HEK293 (cell line): ENCODE measurements around the gene YPEL5.

Experiments
- CTCF ChIA-PET: fragments of 350-600 bp; formaldehyde crosslinking; extraction: SDS; loops from one replicate; lab custom pipeline; 2021; ENCODE audit warnings: antibody characterized with exemption; lab: Yijun Ruan, JAX
- POLR2A ChIA-PET: fragments of 300-600 bp; formaldehyde crosslinking; extraction: SDS; loops from one replicate; lab custom pipeline; 2020; ENCODE audit warnings: antibody characterized with exemption, inconsistent platforms; lab: Yijun Ruan, JAX
- H3K27ac ChIP-seq: fragments of 200-500 bp; sonication (Bioruptor generic); 2 replicates; pipeline ENCODE4 v1.5.1; 2014; ENCODE audit warnings: low read depth, low read length, control low read depth, inconsistent platforms; ENCODE audit errors: extremely low read depth
- H3K36me3 ChIP-seq, 2 experiments: fragments of 200-500 bp in 1 of 2; sonication (Bioruptor generic) in 1 of 2; 1 replicate in 1 of 2; 2 replicates in 1 of 2; pipeline ENCODE4 v1.5.1; 2014 to 2017; ENCODE audit warnings: inconsistent platforms in 2 of 2, low read length in 2 of 2; ENCODE audit not compliant: control insufficient read depth in 2 of 2, insufficient read depth in 1 of 2
- H3K4me1 ChIP-seq: fragments of 200-500 bp; sonication (Bioruptor generic); 2 replicates; pipeline ENCODE4 v1.5.1; 2014; ENCODE audit warnings: mild to moderate bottlenecking, low read length, inconsistent platforms; ENCODE audit not compliant: control insufficient read depth, insufficient read depth
- H3K4me3 ChIP-seq: 2 replicates; pipeline ENCODE4 v1.5.1; 2011; ENCODE audit warnings: low read depth, mild to moderate bottlenecking, control low read depth, low read length, moderate library complexity
- H3K9me3 ChIP-seq: fragments of 200-500 bp; sonication (Bioruptor generic); 2 replicates; pipeline ENCODE4 v1.5.1; 2014; ENCODE audit warnings: low read depth, low read length, inconsistent platforms; ENCODE audit not compliant: control insufficient read depth, insufficient read depth
- CTCF ChIP-seq: fragments of 450-650 bp; formaldehyde crosslinking; IDR thresholded peaks from 2 replicates; pipeline ENCODE4 v1.5.1; 2016; ENCODE audit warnings: missing biosample characterization, missing genetic modification characterization
- KLF9 ChIP-seq: fragments of 450-650 bp; formaldehyde crosslinking; IDR thresholded peaks from 2 replicates; pipeline ENCODE4 v1.5.1; 2016; ENCODE audit warnings: missing biosample characterization, missing genetic modification characterization, low read depth
- PRDM2 ChIP-seq: fragments of 450-650 bp; formaldehyde crosslinking; IDR thresholded peaks from 2 replicates; pipeline ENCODE4 v1.5.1; 2016; ENCODE audit warnings: missing biosample characterization, missing genetic modification characterization, borderline replicate concordance
- ZFP41 ChIP-seq: fragments of 450-650 bp; formaldehyde crosslinking; IDR thresholded peaks from 2 replicates; pipeline ENCODE4 v1.5.1; 2016; ENCODE audit warnings: missing biosample characterization, missing genetic modification characterization, borderline replicate concordance
- ZNF132 ChIP-seq: fragments of 450-650 bp; formaldehyde crosslinking; IDR thresholded peaks from 2 replicates; pipeline ENCODE4 v1.5.1; 2017; ENCODE audit warnings: missing biosample characterization, missing genetic modification characterization, borderline replicate concordance
- ZNF202 ChIP-seq: fragments of 450-650 bp; formaldehyde crosslinking; IDR thresholded peaks from 2 replicates; pipeline ENCODE4 v1.5.1; 2016; ENCODE audit warnings: missing biosample characterization, missing genetic modification characterization, borderline replicate concordance
- ZNF366 ChIP-seq: fragments of 450-650 bp; formaldehyde crosslinking; conservative IDR thresholded peaks from 2 replicates; pipeline ENCODE4 v1.5.1; 2016; ENCODE audit warnings: missing biosample characterization, missing genetic modification characterization
- ZNF426 ChIP-seq: fragments of 450-650 bp; formaldehyde crosslinking; IDR thresholded peaks from 2 replicates; pipeline ENCODE4 v1.5.1; 2017; ENCODE audit warnings: missing biosample characterization, missing genetic modification characterization, mild to moderate bottlenecking, inconsistent platforms, moderate library complexity
- ZNF544 ChIP-seq: fragments of 450-650 bp; formaldehyde crosslinking; IDR thresholded peaks from 2 replicates; pipeline ENCODE4 v1.5.0; 2017; ENCODE audit warnings: missing biosample characterization, missing genetic modification characterization
- ZNF629 ChIP-seq: fragments of 450-650 bp; formaldehyde crosslinking; IDR thresholded peaks from 2 replicates; pipeline ENCODE4 v1.5.1; 2017; ENCODE audit warnings: missing biosample characterization, missing genetic modification characterization
- ZNF658 ChIP-seq: fragments of 450-650 bp; formaldehyde crosslinking; IDR thresholded peaks from 2 replicates; pipeline ENCODE4; 2016; ENCODE audit warnings: missing biosample characterization, missing genetic modification characterization
- ZNF670 ChIP-seq: fragments of 450-650 bp; formaldehyde crosslinking; IDR thresholded peaks from 2 replicates; pipeline ENCODE4 v1.5.1; 2016; ENCODE audit warnings: missing biosample characterization, missing genetic modification characterization, low read depth
- TF ChIP-seq, protein P1 (sequence below): fragments of 450-650 bp; formaldehyde crosslinking; IDR thresholded peaks from 2 replicates; pipeline ENCODE4 v1.5.1; 2017; ENCODE audit warnings: missing biosample characterization, missing genetic modification characterization
- TF ChIP-seq, protein P2 (sequence below): fragments of 450-650 bp; formaldehyde crosslinking; IDR thresholded peaks from 2 replicates; pipeline ENCODE4 v1.5.1; 2016; ENCODE audit warnings: missing biosample characterization, missing genetic modification characterization

The YPEL5 gene

GRCh38 chr2:30127016-30127893, 19.6 kb upstream of the YPEL5 start:
- ChIA-PET POLR2A (interaction anchor here (1.0 kb wide), 1 partner anchor 19 kb away, joined by 4 read pairs; the partner anchor contains the start of gene YPEL5), CTCF (interaction anchor here (0.6 to 0.8 kb wide), 3 partner anchors 9 to 718 kb away, joined by 3 to 6 read pairs (median 3); no protein-coding TSS in a partner anchor)
- no peaks in the 10 kb centered on the region for H3K9me3 ChIP-seq
- H3K27ac ChIP-seq, result no peak overlapping the region
- no peaks in the 10 kb centered on the region for H3K36me3 ChIP-seq
- TF ChIP-seq ZNF132 (tag by site-specific recombination) (no peak), PRDM2 (tag by site-specific recombination) (no peak), ZNF202 (tag by site-specific recombination) (no peak), ZNF658 (no peak), ZNF544 (tag by site-specific recombination) (no peak), KLF9 (tag by site-specific recombination) (peak; percentile 45), ZNF629 (tag by site-specific recombination) (no peak), CTCF (tag by site-specific recombination) (no peak), ZNF366 (peak; percentile 84), ZFP41 (tag by site-specific recombination) (no peak), ZNF426 (tag by site-specific recombination) (no peak), ZNF670 (tag by site-specific recombination) (no peak)
- TF ChIP-seq, protein P1, sequence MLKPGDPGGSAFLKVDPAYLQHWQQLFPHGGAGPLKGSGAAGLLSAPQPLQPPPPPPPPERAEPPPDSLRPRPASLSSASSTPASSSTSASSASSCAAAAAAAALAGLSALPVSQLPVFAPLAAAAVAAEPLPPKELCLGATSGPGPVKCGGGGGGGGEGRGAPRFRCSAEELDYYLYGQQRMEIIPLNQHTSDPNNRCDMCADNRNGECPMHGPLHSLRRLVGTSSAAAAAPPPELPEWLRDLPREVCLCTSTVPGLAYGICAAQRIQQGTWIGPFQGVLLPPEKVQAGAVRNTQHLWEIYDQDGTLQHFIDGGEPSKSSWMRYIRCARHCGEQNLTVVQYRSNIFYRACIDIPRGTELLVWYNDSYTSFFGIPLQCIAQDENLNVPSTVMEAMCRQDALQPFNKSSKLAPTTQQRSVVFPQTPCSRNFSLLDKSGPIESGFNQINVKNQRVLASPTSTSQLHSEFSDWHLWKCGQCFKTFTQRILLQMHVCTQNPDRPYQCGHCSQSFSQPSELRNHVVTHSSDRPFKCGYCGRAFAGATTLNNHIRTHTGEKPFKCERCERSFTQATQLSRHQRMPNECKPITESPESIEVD, result no peak
- TF ChIP-seq, protein P2, sequence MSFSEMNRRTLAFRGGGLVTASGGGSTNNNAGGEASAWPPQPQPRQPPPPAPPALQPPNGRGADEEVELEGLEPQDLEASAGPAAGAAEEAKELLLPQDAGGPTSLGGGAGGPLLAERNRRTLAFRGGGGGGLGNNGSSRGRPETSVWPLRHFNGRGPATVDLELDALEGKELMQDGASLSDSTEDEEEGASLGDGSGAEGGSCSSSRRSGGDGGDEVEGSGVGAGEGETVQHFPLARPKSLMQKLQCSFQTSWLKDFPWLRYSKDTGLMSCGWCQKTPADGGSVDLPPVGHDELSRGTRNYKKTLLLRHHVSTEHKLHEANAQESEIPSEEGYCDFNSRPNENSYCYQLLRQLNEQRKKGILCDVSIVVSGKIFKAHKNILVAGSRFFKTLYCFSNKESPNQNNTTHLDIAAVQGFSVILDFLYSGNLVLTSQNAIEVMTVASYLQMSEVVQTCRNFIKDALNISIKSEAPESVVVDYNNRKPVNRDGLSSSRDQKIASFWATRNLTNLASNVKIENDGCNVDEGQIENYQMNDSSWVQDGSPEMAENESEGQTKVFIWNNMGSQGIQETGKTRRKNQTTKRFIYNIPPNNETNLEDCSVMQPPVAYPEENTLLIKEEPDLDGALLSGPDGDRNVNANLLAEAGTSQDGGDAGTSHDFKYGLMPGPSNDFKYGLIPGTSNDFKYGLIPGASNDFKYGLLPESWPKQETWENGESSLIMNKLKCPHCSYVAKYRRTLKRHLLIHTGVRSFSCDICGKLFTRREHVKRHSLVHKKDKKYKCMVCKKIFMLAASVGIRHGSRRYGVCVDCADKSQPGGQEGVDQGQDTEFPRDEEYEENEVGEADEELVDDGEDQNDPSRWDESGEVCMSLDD, result no peak
- TF ChIP-seq, all 188 proteins: peak for 2
- H3K4me1 ChIP-seq, result no peaks in the 10 kb centered on the region
- no peak overlapping the region for H3K4me3 ChIP-seq
